GM18526 (cell line): Measurements from ENCODE around the gene OR9Q2.

ENCODE experiments used
- POLR2A ChIP-seq: IDR thresholded peaks from 3 replicates; pipeline ENCODE4 v1.6.1; 2011; ENCODE audit not compliant: insufficient read length; ENCODE audit errors: extremely low read depth

OR9Q2 gene

GRCh38 chr11:58222721-58223120 lies 33.9 kb downstream of the OR9Q2 start:
- TF ChIP-seq POLR2A, result no peak

- no peak for TF ChIP-seq POLR2A
Observed at GRCh38 chr11:58227956-58228615, 39.2 kb downstream of the OR9Q2 start.
